ENCODE measurements around the gene FGF11.

- no peak for TF ChIP-seq POLR2AphosphoS5 (IDR thresholded peaks at IDR 0.05)
- TF ChIP-seq CTCF (IDR thresholded peaks at IDR 0.05): no peak
- no peak for TF ChIP-seq POLR2A (IDR thresholded peaks at IDR 0.05)
- TF ChIP-seq EP300 (IDR thresholded peaks at IDR 0.05): no peak
These were observed 19.3 kb upstream of the FGF11 start, which contains the start of gene SPEM1 for GRCh38 chr17:7419819-7420610.

All from upper lobe of left lung (tissue), 4 donors.